OCI-LY3 (cell line): Measurements from ENCODE around the gene CBR4.
A peak's percentile ranks its signal among the peaks of the same experiment; 100 is the strongest.

Source experiments
- H2AFZ ChIP-seq: fragments of 200-600, 300-600 bp; shearing (Covaris generic); 2 replicates; pipeline ENCODE4 v1.6.0; 2014; ENCODE audit warnings: antibody characterized with exemption, low read depth, low read length
- H3K27ac ChIP-seq: fragments of 200-600, 300-600 bp; sonication (generic); 2 replicates; pipeline ENCODE4 v1.5.1; 2014; ENCODE audit warnings: mild to moderate bottlenecking, low read length, moderate library complexity, mixed read lengths
- H3K27me3 ChIP-seq: fragments of 200-600, 300-600 bp; sonication (generic); 2 replicates; pipeline ENCODE4 v1.6.1; 2014; ENCODE audit warnings: low read depth, low read length, mixed read lengths
- H3K36me3 ChIP-seq: fragments of 200-600, 300-600 bp; sonication (generic); replicated peaks from 2 replicates; pipeline ENCODE3; 2014; ENCODE audit warnings: low read depth, low read length, mixed read lengths
- H3K4me1 ChIP-seq: fragments of 300-600, 200-600 bp; sonication (generic); 2 replicates; pipeline ENCODE4 v1.6.1; 2014; ENCODE audit warnings: low read length, mixed read lengths
- H3K4me2 ChIP-seq: fragments of 200-600, 300-600 bp; sonication (generic); 2 replicates; pipeline ENCODE4 v1.6.1; 2014; ENCODE audit warnings: low read length, mixed read lengths
- H3K4me3 ChIP-seq: fragments of 300-600, 200-600 bp; sonication (generic); 2 replicates; pipeline ENCODE4 v1.5.1; 2014; ENCODE audit warnings: antibody characterized with exemption, mild to moderate bottlenecking, low read length, moderate library complexity
- H3K79me2 ChIP-seq: fragments of 300-600, 200-600 bp; shearing (Covaris generic); 2 replicates; pipeline ENCODE4 v1.6.1; 2014; ENCODE audit warnings: mild to moderate bottlenecking, low read length, mixed read lengths
- H3K9ac ChIP-seq: fragments of 300-600, 200-600 bp; shearing (Covaris generic); 2 replicates; pipeline ENCODE4 v1.6.0; 2014; ENCODE audit warnings: mild to moderate bottlenecking, low read length, moderate library complexity
- H3K9me3 ChIP-seq: fragments of 200-600, 300-600 bp; shearing (Covaris generic); 2 replicates; pipeline ENCODE4 v1.6.1; 2014; ENCODE audit warnings: low read length, mixed read lengths; ENCODE audit not compliant: insufficient read depth
- H4K20me1 ChIP-seq: fragments of 200-600, 300-600 bp; sonication (generic); 2 replicates; pipeline ENCODE4 v1.6.1; 2016; ENCODE audit warnings: low read length, mixed read lengths; ENCODE audit not compliant: insufficient read depth
- EZH2phosphoT487 ChIP-seq: fragments of 200-600 bp; shearing (Covaris generic); IDR thresholded peaks from 2 replicates; pipeline ENCODE4 v1.6.1; 2018; ENCODE audit warnings: antibody characterized with exemption, mixed run types, low read depth
- TF ChIP-seq, protein P1 (sequence below): fragments of 200-600, 300-600 bp; sonication (generic); IDR thresholded peaks from 2 replicates; pipeline ENCODE4 v1.5.1; 2014; ENCODE audit warnings: antibody characterized with exemption, low read length, low read depth

Gene CBR4

DNA sequence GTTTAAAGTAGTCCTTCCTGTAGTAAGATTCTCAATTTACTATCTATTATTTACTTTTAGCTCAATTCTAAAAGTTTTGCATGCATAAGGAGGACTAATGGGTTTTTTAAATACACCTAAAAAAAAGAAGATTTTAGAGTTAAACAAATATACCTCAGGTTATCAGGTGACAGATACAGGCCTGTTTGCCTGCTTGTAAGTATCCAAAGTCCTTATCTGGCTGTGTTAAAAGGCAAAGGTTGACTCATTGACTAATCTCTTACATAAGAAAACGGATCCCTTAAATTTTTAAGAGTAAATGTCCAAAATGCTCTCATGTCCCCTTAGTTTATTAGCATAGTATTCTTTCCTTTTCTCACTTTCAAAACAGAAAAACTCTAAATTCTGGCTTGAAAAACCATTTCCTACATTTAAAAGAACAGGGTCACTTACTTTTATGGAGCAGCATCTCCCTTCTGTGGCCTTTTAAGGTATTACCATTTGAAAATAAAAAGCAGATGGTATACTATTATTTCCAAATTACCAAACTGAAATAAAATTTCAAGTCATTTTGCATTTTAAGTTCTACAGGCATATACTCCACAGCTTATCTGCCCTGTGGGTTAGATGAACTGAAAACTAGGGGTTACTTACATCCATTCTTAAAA lies 4.5 kb downstream of the CBR4 start:
- peaks cover 25% of the 10 kb centered on the region for H3K79me2 ChIP-seq
- H3K27me3 ChIP-seq, result no peaks in the 10 kb centered on the region
- H3K36me3 ChIP-seq, result peaks cover 46% of the 10 kb centered on the region
- no peak overlapping the region for H3K4me3 ChIP-seq
- no peak overlapping the region for H2AFZ ChIP-seq
- TF ChIP-seq EZH2phosphoT487, result no peak
- TF ChIP-seq, protein P1, sequence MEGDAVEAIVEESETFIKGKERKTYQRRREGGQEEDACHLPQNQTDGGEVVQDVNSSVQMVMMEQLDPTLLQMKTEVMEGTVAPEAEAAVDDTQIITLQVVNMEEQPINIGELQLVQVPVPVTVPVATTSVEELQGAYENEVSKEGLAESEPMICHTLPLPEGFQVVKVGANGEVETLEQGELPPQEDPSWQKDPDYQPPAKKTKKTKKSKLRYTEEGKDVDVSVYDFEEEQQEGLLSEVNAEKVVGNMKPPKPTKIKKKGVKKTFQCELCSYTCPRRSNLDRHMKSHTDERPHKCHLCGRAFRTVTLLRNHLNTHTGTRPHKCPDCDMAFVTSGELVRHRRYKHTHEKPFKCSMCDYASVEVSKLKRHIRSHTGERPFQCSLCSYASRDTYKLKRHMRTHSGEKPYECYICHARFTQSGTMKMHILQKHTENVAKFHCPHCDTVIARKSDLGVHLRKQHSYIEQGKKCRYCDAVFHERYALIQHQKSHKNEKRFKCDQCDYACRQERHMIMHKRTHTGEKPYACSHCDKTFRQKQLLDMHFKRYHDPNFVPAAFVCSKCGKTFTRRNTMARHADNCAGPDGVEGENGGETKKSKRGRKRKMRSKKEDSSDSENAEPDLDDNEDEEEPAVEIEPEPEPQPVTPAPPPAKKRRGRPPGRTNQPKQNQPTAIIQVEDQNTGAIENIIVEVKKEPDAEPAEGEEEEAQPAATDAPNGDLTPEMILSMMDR, result peak; percentile 30
- no peak overlapping the region for H3K27ac ChIP-seq
- peaks cover 14% of the 10 kb centered on the region for H3K4me1 ChIP-seq
- H4K20me1 ChIP-seq, result peaks cover 6% of the 10 kb centered on the region; the same call in 1 of the 2 replicates
- no peak overlapping the region for H3K4me2 ChIP-seq
- no peaks in the 10 kb centered on the region for H3K9me3 ChIP-seq
- no peak overlapping the region for H3K9ac ChIP-seq

- no peak overlapping the region for H3K4me2 ChIP-seq
- H3K79me2 ChIP-seq, result no peaks in the 10 kb centered on the region
- H3K36me3 ChIP-seq, result peaks cover 64% of the 10 kb centered on the region
- no peak for TF ChIP-seq EZH2phosphoT487
- TF ChIP-seq, protein P1, result no peak
- no peaks in the 10 kb centered on the region for H4K20me1 ChIP-seq
- no peak overlapping the region for H3K4me3 ChIP-seq
- H3K27ac ChIP-seq, result no peak overlapping the region
- H3K9ac ChIP-seq, result no peak overlapping the region
- no peaks in the 10 kb centered on the region for H3K27me3 ChIP-seq
- H3K4me1 ChIP-seq, result no peaks in the 10 kb centered on the region
- no peak overlapping the region for H2AFZ ChIP-seq
- H3K9me3 ChIP-seq, result no peaks in the 10 kb centered on the region
These were observed 9.7 kb downstream of the CBR4 start for GRCh38 chr4:169000315-169000714.

- Histone ChIP-seq H3K27me3 (no peaks in the 10 kb centered on the region), H3K79me2 (no peaks in the 10 kb centered on the region), H4K20me1 (no peaks in the 10 kb centered on the region), H3K4me3 (no peak overlapping the region), H3K4me2 (no peak overlapping the region), H3K9ac (no peak overlapping the region), H2AFZ (no peak overlapping the region), H3K9me3 (no peaks in the 10 kb centered on the region), H3K36me3 (peaks cover 63% of the 10 kb centered on the region), H3K4me1 (no peaks in the 10 kb centered on the region), H3K27ac (no peak overlapping the region)
- TF ChIP-seq, protein P1, result no peak
- no peak for TF ChIP-seq EZH2phosphoT487
These were observed 10.2 kb downstream of the CBR4 start for GRCh38 chr4:168999809-169000208.

DNA sequence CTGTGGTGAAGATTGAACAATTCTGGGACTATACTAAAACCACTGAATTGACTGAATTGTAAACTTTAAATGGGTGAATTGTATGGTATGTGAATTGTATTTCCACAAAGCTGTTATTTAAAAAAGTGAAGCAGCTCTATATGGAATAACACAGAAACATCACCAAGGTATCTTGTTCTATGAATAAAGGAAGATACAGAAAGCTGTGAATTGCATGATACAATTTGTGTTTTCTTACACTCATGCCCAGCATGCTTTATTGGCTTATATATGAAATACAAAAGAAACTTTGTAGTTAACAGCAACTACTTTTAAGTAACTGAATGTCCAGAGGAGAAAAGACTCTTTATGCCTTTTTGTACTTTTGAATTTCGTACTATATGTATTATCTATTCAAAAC lies 11.5 kb downstream of the CBR4 start:
- TF ChIP-seq EZH2phosphoT487, result no peak
- TF ChIP-seq, protein P1, result no peak
- Histone ChIP-seq H3K9me3 (no peaks in the 10 kb centered on the region), H4K20me1 (0 out of 2 replicates have a peak, but pooled peaks cover 2% of the 10 kb centered on the region), H3K4me2 (no peak overlapping the region), H3K4me3 (no peak overlapping the region), H3K27ac (no peak overlapping the region), H3K79me2 (no peaks in the 10 kb centered on the region), H3K9ac (no peak overlapping the region), H2AFZ (no peak overlapping the region), H3K36me3 (peaks cover 57% of the 10 kb centered on the region), H3K4me1 (no peaks in the 10 kb centered on the region), H3K27me3 (no peaks in the 10 kb centered on the region)
